PC-3 (cell line): Measurements from ENCODE around the gene DENND2C.

Experiments
- EZH2 ChIP-seq: fragments of 300-600 bp; sonication (generic); IDR thresholded peaks from one replicate; pipeline ENCODE4 v1.6.1; 2017; ENCODE audit warnings: antibody characterized with exemption, mild to moderate bottlenecking, low read length; ENCODE audit not compliant: unreplicated experiment
- TF ChIP-seq, protein P1 (sequence below): fragments of 300-600 bp; sonication (generic); conservative IDR thresholded peaks from 2 replicates; pipeline ENCODE4 v1.5.1; 2017; ENCODE audit warnings: antibody characterized with exemption, low read depth, mild to moderate bottlenecking, low read length

DNA sequence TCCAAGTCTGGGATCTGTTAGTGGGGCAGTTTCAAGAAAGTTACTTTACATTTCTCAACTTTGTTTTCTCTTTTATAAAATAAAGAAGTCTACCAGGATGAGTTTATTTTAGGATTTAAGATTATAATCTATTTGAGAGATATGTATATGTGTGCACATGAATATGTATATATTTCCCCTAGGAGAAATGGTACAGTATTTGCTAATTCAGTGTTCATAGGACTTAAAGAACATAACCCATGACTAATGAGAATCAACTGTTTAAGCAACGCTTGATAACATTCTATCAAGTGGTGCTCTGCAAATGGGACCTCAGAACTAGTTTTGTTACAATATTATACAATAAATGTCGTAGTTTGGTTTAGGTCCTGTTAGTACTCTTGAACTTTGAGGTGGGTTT lies 95.5 kb downstream of the DENND2C start:
- no peak for TF ChIP-seq EZH2
- TF ChIP-seq, protein P1, sequence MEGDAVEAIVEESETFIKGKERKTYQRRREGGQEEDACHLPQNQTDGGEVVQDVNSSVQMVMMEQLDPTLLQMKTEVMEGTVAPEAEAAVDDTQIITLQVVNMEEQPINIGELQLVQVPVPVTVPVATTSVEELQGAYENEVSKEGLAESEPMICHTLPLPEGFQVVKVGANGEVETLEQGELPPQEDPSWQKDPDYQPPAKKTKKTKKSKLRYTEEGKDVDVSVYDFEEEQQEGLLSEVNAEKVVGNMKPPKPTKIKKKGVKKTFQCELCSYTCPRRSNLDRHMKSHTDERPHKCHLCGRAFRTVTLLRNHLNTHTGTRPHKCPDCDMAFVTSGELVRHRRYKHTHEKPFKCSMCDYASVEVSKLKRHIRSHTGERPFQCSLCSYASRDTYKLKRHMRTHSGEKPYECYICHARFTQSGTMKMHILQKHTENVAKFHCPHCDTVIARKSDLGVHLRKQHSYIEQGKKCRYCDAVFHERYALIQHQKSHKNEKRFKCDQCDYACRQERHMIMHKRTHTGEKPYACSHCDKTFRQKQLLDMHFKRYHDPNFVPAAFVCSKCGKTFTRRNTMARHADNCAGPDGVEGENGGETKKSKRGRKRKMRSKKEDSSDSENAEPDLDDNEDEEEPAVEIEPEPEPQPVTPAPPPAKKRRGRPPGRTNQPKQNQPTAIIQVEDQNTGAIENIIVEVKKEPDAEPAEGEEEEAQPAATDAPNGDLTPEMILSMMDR = no peak
